ENCODE data around the gene AKR1D1. TPM values are rescaled to one million over a fixed set of nuclear protein-coding genes. Genes with fewer than 3 reads are reported as not detected.

The AKR1D1 gene
- total RNA-seq, 1 experiment from 2014 or later = 0.10 TPM

DNA sequence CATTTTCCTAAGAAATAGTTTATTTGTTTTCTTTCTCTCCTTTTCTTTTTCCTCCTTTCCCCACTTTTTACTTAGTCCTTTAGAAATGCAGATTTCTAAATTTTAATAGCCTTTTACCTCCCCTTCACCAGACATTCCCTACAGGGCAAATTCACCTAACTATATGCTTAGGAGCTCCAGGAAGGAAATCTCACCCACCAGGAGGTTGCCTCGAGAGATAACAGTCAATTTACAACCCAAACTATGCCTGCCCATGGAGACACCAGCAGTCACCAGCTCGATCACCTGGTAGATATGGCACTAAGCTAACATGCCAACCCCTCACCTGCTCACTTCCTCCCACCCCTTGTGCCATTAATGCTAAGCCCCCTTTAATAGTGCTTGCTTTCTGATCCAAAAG is 49.2 kb upstream of the AKR1D1 start:
- no peak overlapping the region for H3K9ac ChIP-seq (ENCODE audit: low read length)
- ChIA-PET POLR2A (no interaction called here), CTCF (no interaction called here), RAD21 (ENCODE audit: low non-redundant PET in 1 of 2, low total read pairs in 2 of 2, uncharacterized antibody in 2 of 2, unreplicated experiment in 2 of 2) (no interaction called here)
- intact Hi-C loops (cut with micrococcal nuclease) = no loop called here
- no peaks in the 10 kb centered on the region for H3K36me3 ChIP-seq (ENCODE audit: control insufficient read depth in 1 of 2, insufficient read depth in 2 of 2, low read length in 2 of 2)
- TF ChIP-seq EGR1 (IDR thresholded peaks at IDR 0.05; ENCODE audit: low read depth) (no peak), JUND (IDR thresholded peaks at IDR 0.05) (no peak), CEBPB (IDR thresholded peaks at IDR 0.05; ENCODE audit: low read depth) (no peak), POLR2A (IDR thresholded peaks at IDR 0.05; ENCODE audit: borderline replicate concordance, extremely low read depth, insufficient read depth, insufficient read length) (no peak), SIN3A (IDR thresholded peaks at IDR 0.05; ENCODE audit: low read depth) (no peak), ZFX (IDR thresholded peaks at IDR 0.05) (no peak), EZH2 (IDR thresholded peaks at IDR 0.05) (no peak), YY1 (IDR thresholded peaks at IDR 0.05; ENCODE audit: extremely low read depth, insufficient replicate concordance, low read depth, low read length) (no peak), SRF (IDR thresholded peaks at IDR 0.05; ENCODE audit: low read depth) (no peak), ELF1 (IDR thresholded peaks at IDR 0.05; ENCODE audit: borderline replicate concordance, low read depth) (no peak), RAD21 (IDR thresholded peaks at IDR 0.05; ENCODE audit: low read depth) (no peak)
- TF ChIP-seq, protein P1, sequence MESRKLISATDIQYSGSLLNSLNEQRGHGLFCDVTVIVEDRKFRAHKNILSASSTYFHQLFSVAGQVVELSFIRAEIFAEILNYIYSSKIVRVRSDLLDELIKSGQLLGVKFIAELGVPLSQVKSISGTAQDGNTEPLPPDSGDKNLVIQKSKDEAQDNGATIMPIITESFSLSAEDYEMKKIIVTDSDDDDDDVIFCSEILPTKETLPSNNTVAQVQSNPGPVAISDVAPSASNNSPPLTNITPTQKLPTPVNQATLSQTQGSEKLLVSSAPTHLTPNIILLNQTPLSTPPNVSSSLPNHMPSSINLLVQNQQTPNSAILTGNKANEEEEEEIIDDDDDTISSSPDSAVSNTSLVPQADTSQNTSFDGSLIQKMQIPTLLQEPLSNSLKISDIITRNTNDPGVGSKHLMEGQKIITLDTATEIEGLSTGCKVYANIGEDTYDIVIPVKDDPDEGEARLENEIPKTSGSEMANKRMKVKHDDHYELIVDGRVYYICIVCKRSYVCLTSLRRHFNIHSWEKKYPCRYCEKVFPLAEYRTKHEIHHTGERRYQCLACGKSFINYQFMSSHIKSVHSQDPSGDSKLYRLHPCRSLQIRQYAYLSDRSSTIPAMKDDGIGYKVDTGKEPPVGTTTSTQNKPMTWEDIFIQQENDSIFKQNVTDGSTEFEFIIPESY (IDR thresholded peaks at IDR 0.05; ENCODE audit: extremely low read depth, insufficient replicate concordance, low read length) = no peak
- TF ChIP-seq, protein P2, sequence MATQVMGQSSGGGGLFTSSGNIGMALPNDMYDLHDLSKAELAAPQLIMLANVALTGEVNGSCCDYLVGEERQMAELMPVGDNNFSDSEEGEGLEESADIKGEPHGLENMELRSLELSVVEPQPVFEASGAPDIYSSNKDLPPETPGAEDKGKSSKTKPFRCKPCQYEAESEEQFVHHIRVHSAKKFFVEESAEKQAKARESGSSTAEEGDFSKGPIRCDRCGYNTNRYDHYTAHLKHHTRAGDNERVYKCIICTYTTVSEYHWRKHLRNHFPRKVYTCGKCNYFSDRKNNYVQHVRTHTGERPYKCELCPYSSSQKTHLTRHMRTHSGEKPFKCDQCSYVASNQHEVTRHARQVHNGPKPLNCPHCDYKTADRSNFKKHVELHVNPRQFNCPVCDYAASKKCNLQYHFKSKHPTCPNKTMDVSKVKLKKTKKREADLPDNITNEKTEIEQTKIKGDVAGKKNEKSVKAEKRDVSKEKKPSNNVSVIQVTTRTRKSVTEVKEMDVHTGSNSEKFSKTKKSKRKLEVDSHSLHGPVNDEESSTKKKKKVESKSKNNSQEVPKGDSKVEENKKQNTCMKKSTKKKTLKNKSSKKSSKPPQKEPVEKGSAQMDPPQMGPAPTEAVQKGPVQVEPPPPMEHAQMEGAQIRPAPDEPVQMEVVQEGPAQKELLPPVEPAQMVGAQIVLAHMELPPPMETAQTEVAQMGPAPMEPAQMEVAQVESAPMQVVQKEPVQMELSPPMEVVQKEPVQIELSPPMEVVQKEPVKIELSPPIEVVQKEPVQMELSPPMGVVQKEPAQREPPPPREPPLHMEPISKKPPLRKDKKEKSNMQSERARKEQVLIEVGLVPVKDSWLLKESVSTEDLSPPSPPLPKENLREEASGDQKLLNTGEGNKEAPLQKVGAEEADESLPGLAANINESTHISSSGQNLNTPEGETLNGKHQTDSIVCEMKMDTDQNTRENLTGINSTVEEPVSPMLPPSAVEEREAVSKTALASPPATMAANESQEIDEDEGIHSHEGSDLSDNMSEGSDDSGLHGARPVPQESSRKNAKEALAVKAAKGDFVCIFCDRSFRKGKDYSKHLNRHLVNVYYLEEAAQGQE (IDR thresholded peaks at IDR 0.05; ENCODE audit: low read depth) = no peak
- DNase-seq (ENCODE audit: low read depth, low spot score) (no peak), ATAC-seq (no peak)
- no peak overlapping the region for H3K4me2 ChIP-seq (ENCODE audit: low read length)
- H3K27ac ChIP-seq (ENCODE audit: low read depth, low read length) = no peak overlapping the region
- no peaks in the 10 kb centered on the region for H3K9me3 ChIP-seq (ENCODE audit: control insufficient read depth in 1 of 2, insufficient read depth in 1 of 2, low read depth in 1 of 2, low read length in 2 of 2)
- BruUV-seq (replicated peaks) = no TSS peak
- H3K4me3 ChIP-seq (replicated peaks in 1 of 2; ENCODE audit: low read depth in 1 of 2, low read length in 2 of 2) = no peak overlapping the region
- H3K27me3 ChIP-seq (ENCODE audit: insufficient read depth, low read length) = no peaks in the 10 kb centered on the region
- no peaks in the 10 kb centered on the region for H4K20me1 ChIP-seq (ENCODE audit: insufficient read depth)
- no peaks in the 10 kb centered on the region for H3K4me1 ChIP-seq (ENCODE audit: control insufficient read depth in 1 of 2, insufficient read depth in 2 of 2, low read length in 2 of 2)
- no peaks in the 10 kb centered on the region for H3K79me2 ChIP-seq (ENCODE audit: insufficient read depth, low read length)
- 0 out of 2 replicates have a peak, but pooled peaks cover 3% of the 10 kb centered on the region for H3K9me2 ChIP-seq (ENCODE audit: insufficient read depth)
- no peak overlapping the region for H2AFZ ChIP-seq (ENCODE audit: low read depth, low read length, poor library complexity, severe bottlenecking)
